Endodermal cell (in vitro differentiated cells): ENCODE measurements around the gene LPP. TPM values are rescaled to one million over a fixed set of nuclear protein-coding genes. Genes with fewer than 3 reads are reported as not detected.

Source experiments
- DNase-seq: peaks from one replicate; pipeline ENCODE4 v3.0.0-alpha.2; 2017
- H3K27ac ChIP-seq: 2 replicates; pipeline ENCODE4 v1.5.1; 2013; ENCODE audit warnings: mild to moderate bottlenecking, low read depth, low read length, moderate library complexity
- H3K27me3 ChIP-seq: 2 replicates; pipeline ENCODE4 v1.6.1; 2013; ENCODE audit warnings: mild to moderate bottlenecking, low read length, moderate library complexity; ENCODE audit not compliant: insufficient read depth, control insufficient read depth, poor library complexity, severe bottlenecking
- H3K36me3 ChIP-seq: 2 replicates; pipeline ENCODE4 v1.7.0; 2013; ENCODE audit warnings: mild to moderate bottlenecking, low read length, moderate library complexity; ENCODE audit not compliant: control insufficient read depth, insufficient read depth
- H3K4me1 ChIP-seq: one replicate; pipeline ENCODE4 v1.7.0; 2013; ENCODE audit warnings: low read length; ENCODE audit not compliant: control insufficient read depth, insufficient read depth
- H3K4me3 ChIP-seq: 2 replicates; pipeline ENCODE4 v1.5.1; 2013; ENCODE audit warnings: mild to moderate bottlenecking, low read length, moderate library complexity
- H3K9ac ChIP-seq: 2 replicates; pipeline ENCODE4 v1.6.1; 2013; ENCODE audit warnings: mild to moderate bottlenecking, low read length, moderate library complexity; ENCODE audit not compliant: poor library complexity, severe bottlenecking; ENCODE audit errors: extremely low read depth
- H3K9me3 ChIP-seq: 2 replicates; pipeline ENCODE4 v1.6.1; 2013; ENCODE audit warnings: mild to moderate bottlenecking, low read length, moderate library complexity; ENCODE audit not compliant: control insufficient read depth
- H3K27ac Mint-ChIP-seq: 2 replicates; pipeline ENCODE4 v1.8.0; 2020; ENCODE audit warnings: mixed read lengths
- H3K27me3 Mint-ChIP-seq: 2 replicates; pipeline ENCODE4 v1.8.0; 2021; ENCODE audit warnings: mild to moderate bottlenecking, mixed read lengths; ENCODE audit not compliant: insufficient read depth
- H3K36me3 Mint-ChIP-seq: 2 replicates; pipeline ENCODE4 v1.8.0; 2020; ENCODE audit warnings: low read depth, mixed read lengths
- H3K4me1 Mint-ChIP-seq: 2 replicates; pipeline ENCODE4 v1.8.0; 2020; ENCODE audit warnings: mixed read lengths
- H3K4me3 Mint-ChIP-seq: 2 replicates; pipeline ENCODE4 v1.8.0; 2020; ENCODE audit warnings: mild to moderate bottlenecking, moderate library complexity, mixed read lengths
- H3K9me3 Mint-ChIP-seq: 2 replicates; pipeline ENCODE4 v1.8.0; 2020; ENCODE audit warnings: mild to moderate bottlenecking, mixed read lengths
- CTCF ChIP-seq: fragments of 200-600 bp; sonication (generic); conservative IDR thresholded peaks from 2 replicates; pipeline ENCODE4 v1.5.0; 2021; ENCODE audit warnings: antibody characterized with exemption, mild to moderate bottlenecking
- WGBS, 2 experiments: methylation state at CpG; one replicate each; pipeline versions ENCODE4 v1.1.5 to v1.1.7; 2013; ENCODE audit warnings: missing lambda C conversion rate in 2 of 2, mixed read lengths in 1 of 2; ENCODE audit not compliant: insufficient coverage in 1 of 2, insufficient read length in 1 of 2; 5-methylcytosine and 5-hydroxymethylcytosine counted together
- total RNA-seq, 2 donors: library from RNA; stranded (reverse); fragmentation: NEBNext Ultra II Directional in 1 of 2; extraction: Animal tissue kit (Norgen Biotek cat#: 25700) in 1 of 2; gene quantifications; 2 replicates in 1 of 2; 3 replicates in 1 of 2; pipeline ENCODE4 v1.2.1, GENCODE V29; 2021

Gene LPP
- total RNA-seq, 2 donors from 2014 or later = 78.0 to 105 TPM

- no peak for DNase-seq
- H3K4me3 Mint-ChIP-seq = no peak overlapping the region
- no peaks in the 10 kb centered on the region for H3K27me3 Mint-ChIP-seq
- H3K9ac ChIP-seq = no peak overlapping the region
- WGBS, 2 experiments = 96 to 97% methylated on average over 2 to 4 of the region's 4 CpGs
- peaks cover 21% of the 10 kb centered on the region for H3K4me1 Mint-ChIP-seq
- no peak for TF ChIP-seq CTCF
- peaks cover 13% of the 10 kb centered on the region for H3K36me3 Mint-ChIP-seq
- no peak overlapping the region for H3K27ac Mint-ChIP-seq
- no peaks in the 10 kb centered on the region for H3K9me3 ChIP-seq
- no peaks in the 10 kb centered on the region for H3K27me3 ChIP-seq
- H3K4me1 ChIP-seq = no peaks in the 10 kb centered on the region
- H3K27ac ChIP-seq = no peak overlapping the region
- H3K9me3 Mint-ChIP-seq = peaks cover 3% of the 10 kb centered on the region
- H3K4me3 ChIP-seq = no peak overlapping the region
- H3K36me3 ChIP-seq = peaks cover 13% of the 10 kb centered on the region
Observed at GRCh38 chr3:188448813-188449212, 294.9 kb downstream of the LPP start.

- no peak for TF ChIP-seq CTCF
- H3K4me1 Mint-ChIP-seq = peaks cover 21% of the 10 kb centered on the region
- Histone ChIP-seq H3K9me3 (no peaks in the 10 kb centered on the region), H3K36me3 (peaks cover 10% of the 10 kb centered on the region), H3K27me3 (no peaks in the 10 kb centered on the region), H3K4me3 (no peak overlapping the region), H3K9ac (no peak overlapping the region), H3K4me1 (no peaks in the 10 kb centered on the region), H3K27ac (no peak overlapping the region)
- no peaks in the 10 kb centered on the region for H3K27me3 Mint-ChIP-seq
- H3K9me3 Mint-ChIP-seq = peaks cover 3% of the 10 kb centered on the region
- no peak overlapping the region for H3K4me3 Mint-ChIP-seq
- no peak for DNase-seq
- H3K36me3 Mint-ChIP-seq = peaks cover 13% of the 10 kb centered on the region
- 99 to 100% methylated on average over 1 to 2 of the region's 2 CpGs for WGBS, 2 experiments
- no peak overlapping the region for H3K27ac Mint-ChIP-seq
Observed at GRCh38 chr3:188449421-188449820, 295.5 kb downstream of the LPP start.

GRCh38 chr3:188452158-188452772, 298.3 kb downstream of the LPP start:
- no peak for TF ChIP-seq CTCF
- Histone ChIP-seq H3K36me3 (peaks cover 5% of the 10 kb centered on the region), H3K27me3 (no peaks in the 10 kb centered on the region), H3K4me3 (no peak overlapping the region), H3K9me3 (no peaks in the 10 kb centered on the region), H3K9ac (no peak overlapping the region), H3K27ac (no peak overlapping the region), H3K4me1 (no peaks in the 10 kb centered on the region)
- Mint-ChIP-seq H3K27ac (no peak overlapping the region), H3K9me3 (no peaks in the 10 kb centered on the region), H3K36me3 (no peaks in the 10 kb centered on the region), H3K4me3 (no peak overlapping the region), H3K4me1 (peaks cover 21% of the 10 kb centered on the region), H3K27me3 (no peaks in the 10 kb centered on the region)
- DNase-seq = no peak
- 70 to 98% methylated on average over 2 to 8 of the region's 8 CpGs for whole genome bisulfite sequencing, 2 experiments
